Keratinocyte (primary cell): Measurements from ENCODE around the gene IFNL1.

ENCODE experiments used
- CTCF ChIP-seq, 3 experiments: IDR thresholded peaks in 1 of 3; conservative IDR thresholded peaks in 1 of 3; optimal IDR thresholded peaks in 1 of 3; 2 replicates in 2 of 3; 3 replicates in 1 of 3; pipeline versions ENCODE3 to v1.5.1; 2011; ENCODE audit warnings: low read length in 3 of 3, mild to moderate bottlenecking in 3 of 3, moderate library complexity in 2 of 3, control low read depth in 1 of 3, inconsistent platforms in 1 of 3; ENCODE audit not compliant: insufficient read depth in 2 of 3; ENCODE audit errors: extremely low read depth in 1 of 3
- EZH2 ChIP-seq: IDR thresholded peaks from one replicate; pipeline ENCODE4 v1.6.1; 2012; ENCODE audit warnings: inconsistent platforms, mild to moderate bottlenecking, low read length, moderate library complexity

DNA sequence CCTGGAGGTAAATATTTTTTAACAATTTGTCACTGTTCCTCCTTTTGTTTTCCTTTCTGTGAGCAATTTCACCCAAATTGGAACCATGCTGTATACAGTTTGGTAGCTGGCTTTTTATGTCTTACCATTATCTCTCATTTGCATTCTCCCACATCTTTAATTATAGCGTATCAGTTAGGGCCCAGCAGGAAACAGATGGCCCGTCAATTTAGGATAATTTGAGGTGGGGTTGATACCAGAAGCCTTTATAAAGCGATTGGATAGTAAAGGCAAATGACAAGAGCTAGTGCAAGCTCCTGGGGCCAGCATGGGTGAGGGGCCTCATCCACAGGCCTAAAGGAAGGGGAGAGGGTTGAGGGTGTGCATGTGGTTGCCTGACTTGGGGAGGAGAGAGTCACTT, 43.7 kb upstream of the IFNL1 start:
- TF ChIP-seq CTCF (optimal IDR thresholded peaks at IDR 0.05 in 1 of 3, IDR thresholded peaks at IDR 0.05 in 1 of 3, conservative IDR thresholded peaks at IDR 0.05 in 1 of 3; ENCODE audit: extremely low read depth in 1 of 3, insufficient read depth in 2 of 3, low read length in 3 of 3) (no peak), EZH2 (no peak)
